ENCODE results near the gene CDC42BPG.

Gene CDC42BPG

DNA sequence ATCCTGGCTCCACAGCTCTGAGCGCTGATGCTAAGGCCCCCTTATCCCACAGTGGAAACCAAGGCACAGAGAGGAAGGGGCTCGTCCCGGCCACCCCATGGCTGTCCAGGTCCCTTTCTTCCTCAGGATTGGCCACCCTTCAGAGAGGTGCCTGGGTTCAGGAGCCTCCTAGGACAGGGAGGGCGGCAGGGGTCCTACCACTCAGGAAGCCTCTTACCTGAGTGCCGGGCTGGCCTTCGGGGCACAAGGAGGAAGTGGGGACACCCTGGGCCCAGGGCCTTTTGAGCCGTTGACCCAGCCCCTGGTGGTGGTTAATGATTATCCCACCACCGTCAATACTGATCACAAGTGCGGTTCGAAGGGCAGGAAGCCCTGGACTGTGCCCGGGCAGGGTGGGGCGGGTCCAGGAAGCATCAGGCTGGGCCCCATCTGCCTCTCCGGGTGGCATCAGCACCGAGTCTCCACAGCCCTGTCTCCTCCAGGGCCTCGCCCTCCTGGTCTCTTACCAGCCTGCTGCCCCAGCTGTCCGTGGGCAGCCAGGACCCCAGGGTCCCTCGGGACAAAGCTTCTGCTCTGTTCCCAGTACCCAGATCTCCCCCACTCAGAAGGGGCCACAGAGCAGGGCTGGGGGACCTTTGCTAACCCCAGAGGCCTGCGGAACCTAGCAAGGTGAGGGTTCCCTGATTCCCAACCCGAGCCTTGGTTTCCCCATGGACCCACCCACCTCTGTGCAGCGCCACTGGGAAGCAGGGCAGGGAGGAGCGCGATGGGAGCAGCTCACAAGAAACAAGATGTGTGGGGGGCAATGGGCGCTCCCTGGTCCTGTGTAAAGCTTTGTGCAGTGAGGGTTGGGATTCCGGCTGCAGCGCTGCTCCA lies 49.0 kb upstream of the CDC42BPG start (continued):
- TF ChIP-seq, protein P1, sequence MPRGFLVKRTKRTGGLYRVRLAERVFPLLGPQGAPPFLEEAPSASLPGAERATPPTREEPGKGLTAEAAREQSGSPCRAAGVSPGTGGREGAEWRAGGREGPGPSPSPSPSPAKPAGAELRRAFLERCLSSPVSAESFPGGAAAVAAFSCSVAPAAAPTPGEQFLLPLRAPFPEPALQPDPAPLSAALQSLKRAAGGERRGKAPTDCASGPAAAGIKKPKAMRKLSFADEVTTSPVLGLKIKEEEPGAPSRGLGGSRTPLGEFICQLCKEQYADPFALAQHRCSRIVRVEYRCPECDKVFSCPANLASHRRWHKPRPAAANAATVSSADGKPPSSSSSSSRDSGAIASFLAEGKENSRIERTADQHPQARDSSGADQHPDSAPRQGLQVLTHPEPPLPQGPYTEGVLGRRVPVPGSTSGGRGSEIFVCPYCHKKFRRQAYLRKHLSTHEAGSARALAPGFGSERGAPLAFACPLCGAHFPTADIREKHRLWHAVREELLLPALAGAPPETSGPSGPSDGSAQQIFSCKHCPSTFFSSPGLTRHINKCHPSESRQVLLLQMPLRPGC (tag by site-specific recombination; IDR thresholded peaks at IDR 0.05): no peak
- TF ChIP-seq ZNF621 (tag by site-specific recombination; IDR thresholded peaks at IDR 0.05) (no peak), SP3 (tag by site-specific recombination; IDR thresholded peaks at IDR 0.05) (no peak)

DNA sequence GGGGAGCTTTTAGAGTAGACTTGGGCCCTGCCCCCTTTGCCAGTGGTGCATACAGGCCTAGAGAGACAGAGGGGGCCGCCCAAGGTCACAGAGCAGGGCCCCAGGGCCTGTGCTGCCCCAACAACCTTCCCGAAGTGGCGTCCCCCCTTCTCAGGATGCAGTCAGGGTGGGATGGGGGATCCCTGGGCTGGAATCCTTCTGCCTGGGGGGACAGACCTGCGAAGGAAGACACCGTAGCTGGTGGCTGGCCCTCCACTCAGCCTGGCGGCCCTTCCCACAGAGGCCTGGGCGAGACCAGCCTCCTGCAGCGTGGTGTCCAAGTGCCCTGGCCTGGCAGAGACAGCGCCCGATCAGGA lies 48.4 kb upstream of the CDC42BPG start:
- Histone ChIP-seq H3K36me3 (ENCODE audit: control insufficient read depth in 2 of 2, insufficient read depth in 1 of 2, low read length in 2 of 2) (peaks cover 0 to 28% of the 10 kb centered on the region in 2 experiments; a peak in 1 of 3 replicates), H3K9me3 (ENCODE audit: control insufficient read depth, insufficient read depth, low read depth, low read length) (no peaks in the 10 kb centered on the region), H3K4me3 (ENCODE audit: low read depth, low read length) (no peak overlapping the region), H3K27ac (ENCODE audit: extremely low read depth, low read depth, low read length) (no peak overlapping the region), H3K4me1 (ENCODE audit: control insufficient read depth, insufficient read depth, low read length) (no peaks in the 10 kb centered on the region)
- TF ChIP-seq SP7 (tag by site-specific recombination; IDR thresholded peaks at IDR 0.05) (no peak), ZNF221 (tag by site-specific recombination; IDR thresholded peaks at IDR 0.05; ENCODE audit: borderline replicate concordance) (no peak), SALL2 (tag by site-specific recombination; IDR thresholded peaks at IDR 0.05; ENCODE audit: borderline replicate concordance) (no peak), ZNF391 (tag by site-specific recombination; IDR thresholded peaks at IDR 0.05; ENCODE audit: borderline replicate concordance, low read depth) (no peak)
- ChIA-PET POLR2A (interaction anchor here (1.4 kb wide), 1 partner anchor 46 kb away, joined by 3 read pairs; no protein-coding TSS in a partner anchor), CTCF (interaction anchor here (0.7 to 9.4 kb wide), 5 partner anchors 9 to 128 kb away, joined by 3 to 111 read pairs (median 3); no protein-coding TSS in a partner anchor)

DNA sequence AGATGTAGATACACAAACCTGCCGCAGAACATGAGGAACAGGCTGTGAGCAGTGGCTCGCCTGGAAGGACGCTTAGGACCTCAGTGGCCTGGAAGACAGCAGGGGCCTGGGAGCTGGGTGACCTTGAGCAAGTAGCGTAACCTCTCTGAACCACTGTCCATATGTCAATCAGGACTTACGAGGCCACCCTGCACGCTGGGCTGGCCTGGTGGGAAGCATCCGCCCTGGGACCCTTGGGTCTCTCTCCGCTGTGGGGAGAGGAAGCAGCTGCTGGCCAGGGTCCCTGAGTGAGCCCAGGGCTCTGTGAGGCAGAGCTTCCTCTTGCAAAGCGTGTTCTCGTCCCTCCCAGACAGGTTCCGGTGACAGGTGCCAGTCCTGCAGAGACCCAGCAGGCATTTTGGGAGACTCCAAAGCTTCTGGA lies 48.0 kb upstream of the CDC42BPG start:
- Histone ChIP-seq H3K36me3 (ENCODE audit: control insufficient read depth in 2 of 2, insufficient read depth in 1 of 2, low read length in 2 of 2) (peaks cover 0 to 24% of the 10 kb centered on the region in 2 experiments; a peak in 1 of 3 replicates), H3K4me3 (ENCODE audit: low read depth, low read length) (no peak overlapping the region), H3K4me1 (ENCODE audit: control insufficient read depth, insufficient read depth, low read length) (no peaks in the 10 kb centered on the region), H3K27ac (ENCODE audit: extremely low read depth, low read depth, low read length) (no peak overlapping the region), H3K9me3 (ENCODE audit: control insufficient read depth, insufficient read depth, low read depth, low read length) (no peaks in the 10 kb centered on the region)
- CTCF ChIA-PET: interaction anchor here (0.6 to 9.4 kb wide), 6 partner anchors 9 to 128 kb away, joined by 3 to 111 read pairs (median 3); no protein-coding TSS in a partner anchor
- POLR2A ChIA-PET: no interaction called here
- TF ChIP-seq ZNF133 (tag by site-specific recombination; IDR thresholded peaks at IDR 0.05): no peak
- TF ChIP-seq ZNF121 (tag by site-specific recombination; IDR thresholded peaks at IDR 0.05): no peak
- TF ChIP-seq, protein P2, sequence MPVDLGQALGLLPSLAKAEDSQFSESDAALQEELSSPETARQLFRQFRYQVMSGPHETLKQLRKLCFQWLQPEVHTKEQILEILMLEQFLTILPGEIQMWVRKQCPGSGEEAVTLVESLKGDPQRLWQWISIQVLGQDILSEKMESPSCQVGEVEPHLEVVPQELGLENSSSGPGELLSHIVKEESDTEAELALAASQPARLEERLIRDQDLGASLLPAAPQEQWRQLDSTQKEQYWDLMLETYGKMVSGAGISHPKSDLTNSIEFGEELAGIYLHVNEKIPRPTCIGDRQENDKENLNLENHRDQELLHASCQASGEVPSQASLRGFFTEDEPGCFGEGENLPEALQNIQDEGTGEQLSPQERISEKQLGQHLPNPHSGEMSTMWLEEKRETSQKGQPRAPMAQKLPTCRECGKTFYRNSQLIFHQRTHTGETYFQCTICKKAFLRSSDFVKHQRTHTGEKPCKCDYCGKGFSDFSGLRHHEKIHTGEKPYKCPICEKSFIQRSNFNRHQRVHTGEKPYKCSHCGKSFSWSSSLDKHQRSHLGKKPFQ (tag by site-specific recombination; IDR thresholded peaks at IDR 0.05): no peak
- TF ChIP-seq, protein P3, sequence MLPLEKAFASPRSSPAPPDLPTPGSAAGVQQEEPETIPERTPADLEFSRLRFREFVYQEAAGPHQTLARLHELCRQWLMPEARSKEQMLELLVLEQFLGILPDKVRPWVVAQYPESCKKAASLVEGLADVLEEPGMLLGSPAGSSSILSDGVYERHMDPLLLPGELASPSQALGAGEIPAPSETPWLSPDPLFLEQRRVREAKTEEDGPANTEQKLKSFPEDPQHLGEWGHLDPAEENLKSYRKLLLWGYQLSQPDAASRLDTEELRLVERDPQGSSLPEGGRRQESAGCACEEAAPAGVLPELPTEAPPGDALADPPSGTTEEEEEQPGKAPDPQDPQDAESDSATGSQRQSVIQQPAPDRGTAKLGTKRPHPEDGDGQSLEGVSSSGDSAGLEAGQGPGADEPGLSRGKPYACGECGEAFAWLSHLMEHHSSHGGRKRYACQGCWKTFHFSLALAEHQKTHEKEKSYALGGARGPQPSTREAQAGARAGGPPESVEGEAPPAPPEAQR (tag by site-specific recombination; IDR thresholded peaks at IDR 0.05): no peak

DNA sequence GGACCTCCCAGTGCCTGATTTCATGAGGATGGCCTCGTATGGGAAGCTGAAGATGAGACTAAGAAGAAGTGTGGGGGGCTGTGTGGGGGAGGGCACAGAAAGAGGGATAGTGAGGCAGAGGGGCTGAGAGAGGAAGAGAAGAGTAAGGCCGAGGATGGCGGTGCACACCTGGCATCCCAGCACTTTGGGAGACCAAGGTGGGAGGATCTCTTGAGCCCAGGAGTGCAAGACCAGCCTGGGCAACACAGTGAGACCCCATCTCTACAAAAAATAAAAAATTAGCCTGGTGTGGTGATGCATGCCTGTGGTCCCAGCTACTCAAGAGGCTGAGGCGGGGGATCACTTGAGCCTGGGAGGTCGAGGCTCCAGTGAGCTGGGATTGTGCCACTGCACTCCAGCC lies 47.4 kb upstream of the CDC42BPG start:
- Histone ChIP-seq H3K9me3 (ENCODE audit: control insufficient read depth, insufficient read depth, low read depth, low read length) (no peaks in the 10 kb centered on the region), H3K4me1 (ENCODE audit: control insufficient read depth, insufficient read depth, low read length) (no peaks in the 10 kb centered on the region), H3K4me3 (ENCODE audit: low read depth, low read length) (no peak overlapping the region), H3K36me3 (ENCODE audit: control insufficient read depth in 2 of 2, insufficient read depth in 1 of 2, low read length in 2 of 2) (peaks cover 0 to 20% of the 10 kb centered on the region in 2 experiments; a peak in 1 of 3 replicates), H3K27ac (ENCODE audit: extremely low read depth, low read depth, low read length) (no peak overlapping the region)
- peak; percentile 83 for TF ChIP-seq ZNF121 (tag by site-specific recombination; IDR thresholded peaks at IDR 0.05)
- TF ChIP-seq, protein P4, sequence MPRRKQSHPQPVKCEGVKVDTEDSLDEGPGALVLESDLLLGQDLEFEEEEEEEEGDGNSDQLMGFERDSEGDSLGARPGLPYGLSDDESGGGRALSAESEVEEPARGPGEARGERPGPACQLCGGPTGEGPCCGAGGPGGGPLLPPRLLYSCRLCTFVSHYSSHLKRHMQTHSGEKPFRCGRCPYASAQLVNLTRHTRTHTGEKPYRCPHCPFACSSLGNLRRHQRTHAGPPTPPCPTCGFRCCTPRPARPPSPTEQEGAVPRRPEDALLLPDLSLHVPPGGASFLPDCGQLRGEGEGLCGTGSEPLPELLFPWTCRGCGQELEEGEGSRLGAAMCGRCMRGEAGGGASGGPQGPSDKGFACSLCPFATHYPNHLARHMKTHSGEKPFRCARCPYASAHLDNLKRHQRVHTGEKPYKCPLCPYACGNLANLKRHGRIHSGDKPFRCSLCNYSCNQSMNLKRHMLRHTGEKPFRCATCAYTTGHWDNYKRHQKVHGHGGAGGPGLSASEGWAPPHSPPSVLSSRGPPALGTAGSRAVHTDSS (tag by site-specific recombination; IDR thresholded peaks at IDR 0.05): no peak
- POLR2A ChIA-PET: no interaction called here
- CTCF ChIA-PET: interaction anchor here (0.6 to 9.4 kb wide), 6 partner anchors 10 to 105 kb away, joined by 3 to 111 read pairs (median 4); partner anchors contain the start of gene BATF2

Measured in HEK293 (cell line).